ENCODE measurements around the gene TTC3.

Gene TTC3

GRCh38 chr21:37039411-37040075 is 33.5 kb upstream of the TTC3 start:
- Histone ChIP-seq H3K27ac (replicated peaks) (no peak overlapping the region), H3K27me3 (ENCODE audit: insufficient read depth, poor library complexity, severe bottlenecking) (no peaks in the 10 kb centered on the region), H3K4me3 (replicated peaks; ENCODE audit: insufficient read depth, low read length) (no peak overlapping the region)
- DNase-seq (ENCODE audit: low read depth in 1 of 2, low spot score in 1 of 2) = no peak
- TF ChIP-seq GABPA (IDR thresholded peaks at IDR 0.05; ENCODE audit: low read depth) (no peak), SPI1 (IDR thresholded peaks at IDR 0.05; ENCODE audit: borderline replicate concordance, low read depth) (no peak), CTCF (IDR thresholded peaks at IDR 0.05; ENCODE audit: insufficient read depth, low read length) (no peak), POLR2AphosphoS5 (IDR thresholded peaks at IDR 0.05; ENCODE audit: low read depth) (no peak)
- TF ChIP-seq, protein P1, sequence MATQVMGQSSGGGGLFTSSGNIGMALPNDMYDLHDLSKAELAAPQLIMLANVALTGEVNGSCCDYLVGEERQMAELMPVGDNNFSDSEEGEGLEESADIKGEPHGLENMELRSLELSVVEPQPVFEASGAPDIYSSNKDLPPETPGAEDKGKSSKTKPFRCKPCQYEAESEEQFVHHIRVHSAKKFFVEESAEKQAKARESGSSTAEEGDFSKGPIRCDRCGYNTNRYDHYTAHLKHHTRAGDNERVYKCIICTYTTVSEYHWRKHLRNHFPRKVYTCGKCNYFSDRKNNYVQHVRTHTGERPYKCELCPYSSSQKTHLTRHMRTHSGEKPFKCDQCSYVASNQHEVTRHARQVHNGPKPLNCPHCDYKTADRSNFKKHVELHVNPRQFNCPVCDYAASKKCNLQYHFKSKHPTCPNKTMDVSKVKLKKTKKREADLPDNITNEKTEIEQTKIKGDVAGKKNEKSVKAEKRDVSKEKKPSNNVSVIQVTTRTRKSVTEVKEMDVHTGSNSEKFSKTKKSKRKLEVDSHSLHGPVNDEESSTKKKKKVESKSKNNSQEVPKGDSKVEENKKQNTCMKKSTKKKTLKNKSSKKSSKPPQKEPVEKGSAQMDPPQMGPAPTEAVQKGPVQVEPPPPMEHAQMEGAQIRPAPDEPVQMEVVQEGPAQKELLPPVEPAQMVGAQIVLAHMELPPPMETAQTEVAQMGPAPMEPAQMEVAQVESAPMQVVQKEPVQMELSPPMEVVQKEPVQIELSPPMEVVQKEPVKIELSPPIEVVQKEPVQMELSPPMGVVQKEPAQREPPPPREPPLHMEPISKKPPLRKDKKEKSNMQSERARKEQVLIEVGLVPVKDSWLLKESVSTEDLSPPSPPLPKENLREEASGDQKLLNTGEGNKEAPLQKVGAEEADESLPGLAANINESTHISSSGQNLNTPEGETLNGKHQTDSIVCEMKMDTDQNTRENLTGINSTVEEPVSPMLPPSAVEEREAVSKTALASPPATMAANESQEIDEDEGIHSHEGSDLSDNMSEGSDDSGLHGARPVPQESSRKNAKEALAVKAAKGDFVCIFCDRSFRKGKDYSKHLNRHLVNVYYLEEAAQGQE (IDR thresholded peaks at IDR 0.05; ENCODE audit: insufficient replicate concordance, low read depth) = no peak

- TF ChIP-seq POLR2AphosphoS5 (IDR thresholded peaks at IDR 0.05; ENCODE audit: low read depth) = no peak
- TF ChIP-seq, protein P1 (IDR thresholded peaks at IDR 0.05; ENCODE audit: insufficient replicate concordance, low read depth) = no peak
- no peak for TF ChIP-seq SPI1 (IDR thresholded peaks at IDR 0.05; ENCODE audit: borderline replicate concordance, low read depth)
- H3K27me3 ChIP-seq (ENCODE audit: insufficient read depth, poor library complexity, severe bottlenecking) = no peaks in the 10 kb centered on the region
- no peak overlapping the region for H3K27ac ChIP-seq (replicated peaks)
- H3K4me3 ChIP-seq (replicated peaks; ENCODE audit: insufficient read depth, low read length) = no peak overlapping the region
- no peak for DNase-seq (ENCODE audit: low read depth in 1 of 2, low spot score in 1 of 2)
These were observed 32.8 kb upstream of the TTC3 start for GRCh38 chr21:37040212-37040611.

DNA sequence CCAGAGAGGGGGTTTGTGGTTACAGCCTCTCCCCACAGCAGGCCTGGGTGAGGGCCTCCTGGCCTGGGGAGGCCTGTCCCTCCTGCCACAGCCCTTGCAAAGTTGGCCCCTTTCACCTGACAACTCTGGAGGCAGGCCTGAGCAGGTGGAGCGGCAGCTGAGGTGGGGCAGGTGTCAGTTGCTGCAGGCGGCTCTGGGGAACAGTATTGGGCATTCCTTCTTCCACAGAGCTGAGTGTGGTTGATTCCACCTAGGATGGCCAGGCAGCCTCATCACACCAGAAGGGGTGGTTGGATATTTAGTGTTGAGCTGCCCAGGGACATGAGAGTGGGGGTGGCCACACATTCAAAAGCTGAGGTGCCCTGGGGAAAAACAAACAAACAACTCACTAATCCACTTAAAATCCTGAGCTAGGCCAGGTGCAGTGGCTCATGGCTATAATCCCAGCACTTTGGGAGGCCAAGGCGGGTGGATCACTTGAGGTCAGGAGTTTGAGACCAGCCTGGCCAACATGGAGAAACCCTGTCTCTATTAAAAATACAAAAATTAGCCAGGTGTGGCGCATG is 31.3 kb upstream of the TTC3 start:
- no peak overlapping the region for H3K4me3 ChIP-seq (replicated peaks; ENCODE audit: insufficient read depth, low read length)
- H3K27me3 ChIP-seq (ENCODE audit: insufficient read depth, poor library complexity, severe bottlenecking) = no peaks in the 10 kb centered on the region
- no peak for TF ChIP-seq SPI1 (IDR thresholded peaks at IDR 0.05; ENCODE audit: borderline replicate concordance, low read depth)
- no peak for DNase-seq (ENCODE audit: low read depth in 1 of 2, low spot score in 1 of 2)
- H3K27ac ChIP-seq (replicated peaks) = no peak overlapping the region

DNA sequence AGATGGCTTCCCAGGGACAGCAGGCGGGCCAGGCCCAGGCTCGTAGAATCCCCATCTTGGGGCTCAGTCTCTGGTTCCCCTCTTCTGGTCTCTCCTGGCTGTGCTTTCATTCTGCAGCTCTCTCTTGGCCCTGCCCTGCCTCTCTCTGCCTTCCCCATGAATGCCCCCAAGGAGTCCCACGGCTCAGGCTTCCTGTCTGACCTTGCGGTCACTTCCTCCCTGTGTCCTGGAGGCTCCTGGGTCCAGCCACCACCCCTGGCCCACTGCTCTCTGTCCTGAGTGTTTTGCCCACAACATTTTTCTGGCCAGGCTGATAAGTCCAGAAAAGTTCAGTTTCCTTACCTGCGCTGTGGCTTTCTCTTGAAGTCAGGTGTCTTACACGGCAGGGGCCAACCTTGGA is 29.2 kb upstream of the TTC3 start:
- TF ChIP-seq, protein P1 (IDR thresholded peaks at IDR 0.05; ENCODE audit: insufficient replicate concordance, low read depth) = no peak
- TF ChIP-seq GABPA (IDR thresholded peaks at IDR 0.05; ENCODE audit: low read depth) = no peak
- TF ChIP-seq POLR2AphosphoS5 (IDR thresholded peaks at IDR 0.05; ENCODE audit: low read depth) = no peak
- no peak for TF ChIP-seq SPI1 (IDR thresholded peaks at IDR 0.05; ENCODE audit: borderline replicate concordance, low read depth)
- no peak for TF ChIP-seq CTCF (IDR thresholded peaks at IDR 0.05; ENCODE audit: insufficient read depth, low read length)
- no peak for DNase-seq (ENCODE audit: low read depth in 1 of 2, low spot score in 1 of 2)

More for the DNA sequence above, 29.2 kb upstream of the TTC3 start:
- Histone ChIP-seq H3K4me3 (replicated peaks; ENCODE audit: insufficient read depth, low read length) (no peak overlapping the region), H3K27ac (replicated peaks) (no peak overlapping the region), H3K27me3 (ENCODE audit: insufficient read depth, poor library complexity, severe bottlenecking) (no peaks in the 10 kb centered on the region)

Measured in HL-60 (cell line).